ENCODE results near the gene SCD. TPM values are rescaled to one million over a fixed set of nuclear protein-coding genes. Genes with fewer than 3 reads are reported as not detected.

The SCD gene
- total RNA-seq, 1 donor from 2014 or later, result 2.9 TPM

- Histone ChIP-seq H3K4me1 (peaks cover 0 to 4% of the 10 kb centered on the region in 2 donors), H3K36me3 (peaks cover 0 to 5% of the 10 kb centered on the region in 2 donors), H3K4me3 (peak overlapping the region; percentile 74 to 84), H3K27me3 (no peaks in the 10 kb centered on the region), H3K9me3 (no peaks in the 10 kb centered on the region), H3K27ac (peak overlapping the region; percentile 17 to 29)
- no peak for TF ChIP-seq CTCF (IDR thresholded peaks at IDR 0.05)
- no peak for DNase-seq (ENCODE audit: low spot score in 2 of 2)
- intact Hi-C loops (cut with DNase I), result loop anchor here (1.0 kb wide), 1 partner anchor 26 kb away; no protein-coding TSS in a partner anchor
These were observed 649 bp downstream of the SCD start for GRCh38 chr10:100347568-100348195.

DNA sequence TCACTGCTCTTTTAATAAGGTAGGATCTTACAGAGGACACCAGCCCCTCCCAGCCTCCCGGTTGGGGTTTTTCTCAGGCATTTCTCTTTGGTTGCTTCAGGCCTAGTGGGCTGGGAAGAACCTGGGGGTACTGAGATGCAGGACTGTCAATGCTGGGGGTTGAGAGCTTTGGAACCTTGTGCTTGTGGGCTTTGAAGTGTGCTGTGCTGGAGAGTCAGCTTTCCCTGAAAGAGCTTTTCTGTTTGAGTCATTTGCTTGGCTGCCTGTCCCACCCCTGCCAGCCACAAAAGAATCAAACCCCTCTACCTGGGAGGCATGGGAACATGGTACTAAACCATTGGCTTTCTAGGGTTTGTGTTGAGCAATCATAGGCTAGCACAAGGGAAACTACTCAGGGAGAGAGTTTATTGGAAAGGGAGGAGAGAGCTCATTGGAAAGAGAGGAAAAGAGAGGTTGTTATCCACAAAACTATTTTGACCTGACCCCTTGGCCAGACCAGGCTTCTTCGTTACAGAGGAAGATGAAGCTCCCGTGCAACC, 1.4 kb downstream of the SCD start:
- Histone ChIP-seq H3K36me3 (peaks cover 0 to 5% of the 10 kb centered on the region in 2 donors), H3K27ac (no peak overlapping the region), H3K27me3 (no peaks in the 10 kb centered on the region), H3K9me3 (no peaks in the 10 kb centered on the region), H3K4me3 (peak overlapping the region; percentile 74 to 84), H3K4me1 (peaks cover 0 to 4% of the 10 kb centered on the region in 2 donors)
- no peak for DNase-seq (ENCODE audit: low spot score in 2 of 2)
- intact Hi-C loops (cut with DNase I), result no loop called here
- TF ChIP-seq CTCF (IDR thresholded peaks at IDR 0.05), result no peak

GRCh38 chr10:100349087-100349486, 2.1 kb downstream of the SCD start:
- no peak for DNase-seq (ENCODE audit: low spot score in 2 of 2)
- intact Hi-C loops (cut with DNase I), result no loop called here
- Histone ChIP-seq H3K27me3 (no peaks in the 10 kb centered on the region), H3K27ac (no peak overlapping the region), H3K4me3 (no peak overlapping the region), H3K4me1 (peaks cover 0 to 4% of the 10 kb centered on the region in 2 donors), H3K36me3 (peaks cover 0 to 8% of the 10 kb centered on the region in 2 donors), H3K9me3 (no peaks in the 10 kb centered on the region)
- TF ChIP-seq CTCF (IDR thresholded peaks at IDR 0.05), result no peak

DNA sequence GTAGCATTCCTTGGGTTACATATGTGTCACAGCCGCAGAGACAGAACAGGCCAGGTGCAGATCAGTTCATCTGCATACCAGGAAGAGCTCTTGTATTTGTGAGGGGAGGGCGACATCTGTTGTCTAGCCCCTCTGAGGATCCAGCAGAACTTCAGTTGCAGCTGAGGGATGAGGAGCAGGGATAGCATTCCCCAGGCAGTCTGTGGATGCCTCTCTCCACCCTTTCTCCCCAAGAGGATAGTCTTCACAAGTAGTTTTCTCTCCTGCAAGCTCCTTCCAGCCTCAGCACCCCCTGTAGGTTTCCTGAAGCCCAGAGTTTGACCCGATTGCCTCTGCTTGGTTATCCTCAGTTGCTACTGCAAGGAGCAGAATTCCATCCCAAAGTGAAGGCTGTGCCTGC, 2.6 kb downstream of the SCD start:
- Histone ChIP-seq H3K4me1 (peaks cover 0 to 4% of the 10 kb centered on the region in 2 donors), H3K4me3 (no peak overlapping the region), H3K9me3 (no peaks in the 10 kb centered on the region), H3K27me3 (no peaks in the 10 kb centered on the region), H3K36me3 (peaks cover 0 to 10% of the 10 kb centered on the region in 2 donors), H3K27ac (no peak overlapping the region)
- intact Hi-C loops (cut with DNase I), result no loop called here
- DNase-seq (ENCODE audit: low spot score in 2 of 2), result no peak
- TF ChIP-seq CTCF (IDR thresholded peaks at IDR 0.05), result no peak

- H3K9me3 ChIP-seq, result no peaks in the 10 kb centered on the region
- H3K4me3 ChIP-seq, result no peak overlapping the region
- no peak for DNase-seq (ENCODE audit: low spot score in 2 of 2)
- peaks cover 0 to 21% of the 10 kb centered on the region in 2 donors for H3K36me3 ChIP-seq
- no peak overlapping the region for H3K27ac ChIP-seq
- peaks cover 0 to 4% of the 10 kb centered on the region in 2 donors for H3K4me1 ChIP-seq
- no peaks in the 10 kb centered on the region for H3K27me3 ChIP-seq
- intact Hi-C loops (cut with DNase I), result no loop called here
- TF ChIP-seq CTCF (IDR thresholded peaks at IDR 0.05), result no peak
These were observed 4.0 kb downstream of the SCD start for GRCh38 chr10:100350914-100351485.
